ENCODE results near the gene GGNBP2.

GGNBP2 gene

DNA sequence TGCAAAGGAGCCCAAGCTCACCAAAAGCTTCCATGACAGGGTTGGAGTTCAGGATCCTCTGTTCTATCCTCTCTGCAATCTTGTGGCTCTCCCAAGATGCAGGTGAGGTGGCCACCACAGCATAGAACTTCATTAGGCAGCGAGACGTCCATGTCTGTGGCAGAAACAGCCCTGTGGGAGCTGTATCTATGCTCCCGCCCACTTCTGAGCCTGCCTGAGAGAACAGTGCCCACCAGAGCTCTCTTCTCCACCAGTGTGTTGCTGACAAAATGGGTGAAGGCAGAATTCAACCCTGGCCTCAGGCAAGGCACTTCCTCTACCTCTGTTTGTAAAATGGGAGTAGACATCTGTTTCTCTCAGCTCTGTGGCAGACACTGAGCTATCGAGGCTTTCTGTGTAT, 28.9 kb upstream of the GGNBP2 start:
- Histone ChIP-seq H2BK120ac (ENCODE audit: low read depth, low read length) (no peak overlapping the region), H3K14ac (ENCODE audit: low read length) (no peak overlapping the region), H2AK5ac (ENCODE audit: low read depth, low read length) (no peak overlapping the region), H3K9me3 (replicated peaks in 1 of 2; ENCODE audit: control insufficient read depth in 2 of 2, insufficient read depth in 1 of 2, low read depth in 1 of 2, low read length in 2 of 2) (no peaks in the 10 kb centered on the region), H3K27me3 (ENCODE audit: control insufficient read depth in 3 of 3, insufficient read depth in 3 of 3, low read depth in 1 of 3, low read length in 3 of 3) (no peaks in the 10 kb centered on the region), H3K4ac (ENCODE audit: low read length) (no peak overlapping the region), H2AFZ (ENCODE audit: low read length) (no peak overlapping the region), H3K18ac (ENCODE audit: low read length) (no peak overlapping the region), H3K23ac (ENCODE audit: low read depth, low read length, poor library complexity) (no peak overlapping the region), H2BK12ac (ENCODE audit: low read length) (no peak overlapping the region), H4K8ac (ENCODE audit: low read depth, low read length) (no peak overlapping the region), H3K27ac (replicated peaks; ENCODE audit: low read length) (no peak overlapping the region), H4K91ac (ENCODE audit: low read depth, low read length, poor library complexity) (no peak overlapping the region), H3K9ac (ENCODE audit: low read depth, low read length, poor library complexity) (no peak overlapping the region), H2BK15ac (ENCODE audit: low read length) (no peak overlapping the region), H3K79me1 (ENCODE audit: low read depth, low read length) (no peaks in the 10 kb centered on the region), H3K4me3 (ENCODE audit: low read length in 2 of 2) (no peak overlapping the region), H3K4me2 (ENCODE audit: insufficient read depth, low read length, poor library complexity, severe bottlenecking) (no peak overlapping the region), H2BK5ac (ENCODE audit: low read length) (no peak overlapping the region), H3K36me3 (replicated peaks in 1 of 2; ENCODE audit: control insufficient read depth in 2 of 2, insufficient read depth in 2 of 2, low read length in 2 of 2) (peaks cover 23 to 94% of the 10 kb centered on the region in 2 donors), H3K4me1 (ENCODE audit: control insufficient read depth in 2 of 2, insufficient read depth in 1 of 2, low read depth in 1 of 2, low read length in 2 of 2) (no peaks in the 10 kb centered on the region)
- DNase-seq (ENCODE audit: low spot score): no peak
- WGBS, 2 donors (ENCODE audit: extremely low coverage in 2 of 2, insufficient read length in 2 of 2, insufficient replicate concordance in 1 of 2): no CpG with 5 or more reads among the region's 4 CpGs

DNA sequence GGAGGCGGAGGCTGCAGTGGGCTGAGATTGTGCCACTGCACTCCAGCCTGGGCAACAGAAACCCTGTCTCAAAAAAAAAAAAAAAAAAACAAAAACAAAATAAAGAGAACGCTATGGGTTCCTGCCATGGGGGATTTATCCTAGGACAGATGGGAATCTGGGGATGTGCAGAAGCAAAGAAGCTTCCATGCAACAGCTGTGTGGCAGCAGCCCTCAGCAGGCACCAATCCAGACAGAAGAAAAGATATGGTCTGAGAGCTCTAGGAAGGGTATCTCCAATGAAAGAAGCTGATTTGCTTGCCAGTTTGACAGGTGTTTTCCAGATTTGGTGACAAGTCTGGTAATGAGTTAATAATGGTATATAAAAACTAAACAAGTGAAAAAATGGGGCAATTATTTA, 21.6 kb upstream of the GGNBP2 start:
- no peak overlapping the region for H3K9ac ChIP-seq (ENCODE audit: low read depth, low read length, poor library complexity)
- no peak overlapping the region for H3K27ac ChIP-seq (replicated peaks; ENCODE audit: low read length)
- WGBS, 2 donors (ENCODE audit: extremely low coverage in 2 of 2, insufficient read length in 2 of 2, insufficient replicate concordance in 1 of 2): no CpG with 5 or more reads among the region's 2 CpGs
- H3K23ac ChIP-seq (ENCODE audit: low read depth, low read length, poor library complexity): no peak overlapping the region
- no peaks in the 10 kb centered on the region for H3K79me1 ChIP-seq (ENCODE audit: low read depth, low read length)
- no peak overlapping the region for H4K8ac ChIP-seq (ENCODE audit: low read depth, low read length)
- H3K4me3 ChIP-seq (ENCODE audit: low read length in 2 of 2): no peak overlapping the region
- no peak overlapping the region for H2BK12ac ChIP-seq (ENCODE audit: low read length)
- H3K27me3 ChIP-seq (ENCODE audit: control insufficient read depth in 3 of 3, insufficient read depth in 3 of 3, low read depth in 1 of 3, low read length in 3 of 3): no peaks in the 10 kb centered on the region
- no peaks in the 10 kb centered on the region for H3K4me1 ChIP-seq (ENCODE audit: control insufficient read depth in 2 of 2, insufficient read depth in 1 of 2, low read depth in 1 of 2, low read length in 2 of 2)
- H3K14ac ChIP-seq (ENCODE audit: low read length): no peak overlapping the region
- no peak overlapping the region for H3K4me2 ChIP-seq (ENCODE audit: insufficient read depth, low read length, poor library complexity, severe bottlenecking)
- no peak overlapping the region for H2BK120ac ChIP-seq (ENCODE audit: low read depth, low read length)
- no peak overlapping the region for H3K4ac ChIP-seq (ENCODE audit: low read length)
- no peak overlapping the region for H2AFZ ChIP-seq (ENCODE audit: low read length)
- H2AK5ac ChIP-seq (ENCODE audit: low read depth, low read length): no peak overlapping the region
- no peak overlapping the region for H2BK15ac ChIP-seq (ENCODE audit: low read length)
- no peak overlapping the region for H2BK5ac ChIP-seq (ENCODE audit: low read length)
- no peaks in the 10 kb centered on the region for H3K9me3 ChIP-seq (replicated peaks in 1 of 2; ENCODE audit: control insufficient read depth in 2 of 2, insufficient read depth in 1 of 2, low read depth in 1 of 2, low read length in 2 of 2)
- H3K18ac ChIP-seq (ENCODE audit: low read length): no peak overlapping the region
- H3K36me3 ChIP-seq (replicated peaks in 1 of 2; ENCODE audit: control insufficient read depth in 2 of 2, insufficient read depth in 2 of 2, low read length in 2 of 2): peaks cover 36 to 92% of the 10 kb centered on the region in 2 donors
- DNase-seq (ENCODE audit: low spot score): no peak
- no peak overlapping the region for H4K91ac ChIP-seq (ENCODE audit: low read depth, low read length, poor library complexity)

DNA sequence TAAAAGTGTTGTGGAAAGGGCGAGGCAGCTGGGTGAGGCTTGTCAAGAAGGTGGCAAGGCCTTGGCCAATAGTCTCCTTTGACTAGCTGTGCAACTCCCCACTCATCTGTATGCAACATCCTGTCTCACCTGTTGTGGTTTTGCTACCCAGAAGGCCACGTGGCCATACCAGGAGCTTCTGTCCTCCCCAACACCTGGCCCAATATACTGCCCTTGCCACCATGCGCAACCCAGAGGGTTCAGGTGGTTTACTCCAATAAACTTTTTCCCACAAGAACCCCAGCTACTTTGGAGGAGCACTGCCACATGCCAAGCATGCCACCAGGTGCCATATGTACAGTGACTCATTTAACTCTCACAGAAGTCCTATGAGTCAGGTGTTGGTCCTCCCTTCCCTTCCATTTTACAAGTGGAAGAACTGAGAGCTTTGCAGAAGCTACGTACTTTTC, 20.3 kb upstream of the GGNBP2 start:
- Histone ChIP-seq H3K4me3 (ENCODE audit: low read length in 2 of 2) (no peak overlapping the region), H3K9me3 (replicated peaks in 1 of 2; ENCODE audit: control insufficient read depth in 2 of 2, insufficient read depth in 1 of 2, low read depth in 1 of 2, low read length in 2 of 2) (no peaks in the 10 kb centered on the region), H3K27me3 (ENCODE audit: control insufficient read depth in 3 of 3, insufficient read depth in 3 of 3, low read depth in 1 of 3, low read length in 3 of 3) (no peaks in the 10 kb centered on the region), H2BK5ac (ENCODE audit: low read length) (no peak overlapping the region), H2BK15ac (ENCODE audit: low read length) (no peak overlapping the region), H4K91ac (ENCODE audit: low read depth, low read length, poor library complexity) (no peak overlapping the region), H2AFZ (ENCODE audit: low read length) (no peak overlapping the region), H3K18ac (ENCODE audit: low read length) (no peak overlapping the region), H4K8ac (ENCODE audit: low read depth, low read length) (no peak overlapping the region), H3K23ac (ENCODE audit: low read depth, low read length, poor library complexity) (no peak overlapping the region), H3K36me3 (replicated peaks in 1 of 2; ENCODE audit: control insufficient read depth in 2 of 2, insufficient read depth in 2 of 2, low read length in 2 of 2) (peaks cover 38 to 92% of the 10 kb centered on the region in 2 donors), H3K14ac (ENCODE audit: low read length) (no peak overlapping the region), H2BK120ac (ENCODE audit: low read depth, low read length) (no peak overlapping the region), H3K4me1 (ENCODE audit: control insufficient read depth in 2 of 2, insufficient read depth in 1 of 2, low read depth in 1 of 2, low read length in 2 of 2) (no peaks in the 10 kb centered on the region), H3K4me2 (ENCODE audit: insufficient read depth, low read length, poor library complexity, severe bottlenecking) (no peak overlapping the region), H2BK12ac (ENCODE audit: low read length) (no peak overlapping the region), H3K4ac (ENCODE audit: low read length) (no peak overlapping the region), H3K79me1 (ENCODE audit: low read depth, low read length) (no peaks in the 10 kb centered on the region), H3K9ac (ENCODE audit: low read depth, low read length, poor library complexity) (no peak overlapping the region), H2AK5ac (ENCODE audit: low read depth, low read length) (no peak overlapping the region), H3K27ac (replicated peaks; ENCODE audit: low read length) (no peak overlapping the region)
- no CpG with 5 or more reads among the region's 4 CpGs for WGBS, 2 donors (ENCODE audit: extremely low coverage in 2 of 2, insufficient read length in 2 of 2, insufficient replicate concordance in 1 of 2)
- DNase-seq (ENCODE audit: low spot score): no peak

DNA sequence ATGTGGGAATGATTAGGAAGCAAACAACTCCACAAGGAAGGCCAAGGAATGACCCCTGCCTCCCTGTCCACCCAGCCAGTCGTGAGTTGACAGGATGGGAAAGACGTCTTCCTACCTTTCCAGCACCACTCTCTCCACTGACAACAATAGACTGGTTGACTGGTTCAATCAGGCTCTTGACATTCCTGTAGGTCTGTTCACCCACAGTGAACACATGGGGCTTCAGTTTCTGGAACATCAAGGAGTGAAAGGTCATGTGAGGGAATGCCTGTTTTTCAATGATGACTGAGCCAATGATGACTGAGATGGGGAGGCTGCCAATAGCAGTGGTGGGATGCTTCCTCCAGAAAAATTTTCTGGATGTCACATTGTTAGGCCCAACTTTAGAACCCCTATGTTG, 19.6 kb upstream of the GGNBP2 start:
- Histone ChIP-seq H3K4me2 (ENCODE audit: insufficient read depth, low read length, poor library complexity, severe bottlenecking) (no peak overlapping the region), H2AK5ac (ENCODE audit: low read depth, low read length) (no peak overlapping the region), H3K27ac (replicated peaks; ENCODE audit: low read length) (no peak overlapping the region), H2BK5ac (ENCODE audit: low read length) (no peak overlapping the region), H3K4ac (ENCODE audit: low read length) (no peak overlapping the region), H4K8ac (ENCODE audit: low read depth, low read length) (no peak overlapping the region), H4K91ac (ENCODE audit: low read depth, low read length, poor library complexity) (no peak overlapping the region), H3K23ac (ENCODE audit: low read depth, low read length, poor library complexity) (peak overlapping the region; percentile 57), H2BK120ac (ENCODE audit: low read depth, low read length) (no peak overlapping the region), H2AFZ (ENCODE audit: low read length) (no peak overlapping the region), H3K36me3 (replicated peaks in 1 of 2; ENCODE audit: control insufficient read depth in 2 of 2, insufficient read depth in 2 of 2, low read length in 2 of 2) (peaks cover 38 to 92% of the 10 kb centered on the region in 2 donors), H3K9ac (ENCODE audit: low read depth, low read length, poor library complexity) (no peak overlapping the region), H3K14ac (ENCODE audit: low read length) (no peak overlapping the region), H3K4me1 (ENCODE audit: control insufficient read depth in 2 of 2, insufficient read depth in 1 of 2, low read depth in 1 of 2, low read length in 2 of 2) (no peaks in the 10 kb centered on the region), H2BK15ac (ENCODE audit: low read length) (no peak overlapping the region), H3K18ac (ENCODE audit: low read length) (no peak overlapping the region), H2BK12ac (ENCODE audit: low read length) (no peak overlapping the region), H3K4me3 (ENCODE audit: low read length in 2 of 2) (no peak overlapping the region), H3K79me1 (ENCODE audit: low read depth, low read length) (no peaks in the 10 kb centered on the region), H3K27me3 (ENCODE audit: control insufficient read depth in 3 of 3, insufficient read depth in 3 of 3, low read depth in 1 of 3, low read length in 3 of 3) (no peaks in the 10 kb centered on the region), H3K9me3 (replicated peaks in 1 of 2; ENCODE audit: control insufficient read depth in 2 of 2, insufficient read depth in 1 of 2, low read depth in 1 of 2, low read length in 2 of 2) (no peaks in the 10 kb centered on the region)
- DNase-seq (ENCODE audit: low spot score): no peak
- WGBS, 2 donors (ENCODE audit: extremely low coverage in 2 of 2, insufficient read length in 2 of 2, insufficient replicate concordance in 1 of 2): no CpG with 5 or more reads among the region's 2 CpGs
